Activated CD4-positive, CD25-positive, alpha-beta regulatory T cell (primary cell): ENCODE results near the gene SF3B4.
"Not testable (repeated sequence)": the region's sequence is repeated elsewhere in the genome, so short reads cannot be mapped to it uniquely, and the experiment has no call there.

Experiments used
- DNase-seq, 4 experiments: peaks; one replicate each; lab custom pipeline; 2025; lab: John Stamatoyannopoulos, UW

SF3B4 gene

DNA sequence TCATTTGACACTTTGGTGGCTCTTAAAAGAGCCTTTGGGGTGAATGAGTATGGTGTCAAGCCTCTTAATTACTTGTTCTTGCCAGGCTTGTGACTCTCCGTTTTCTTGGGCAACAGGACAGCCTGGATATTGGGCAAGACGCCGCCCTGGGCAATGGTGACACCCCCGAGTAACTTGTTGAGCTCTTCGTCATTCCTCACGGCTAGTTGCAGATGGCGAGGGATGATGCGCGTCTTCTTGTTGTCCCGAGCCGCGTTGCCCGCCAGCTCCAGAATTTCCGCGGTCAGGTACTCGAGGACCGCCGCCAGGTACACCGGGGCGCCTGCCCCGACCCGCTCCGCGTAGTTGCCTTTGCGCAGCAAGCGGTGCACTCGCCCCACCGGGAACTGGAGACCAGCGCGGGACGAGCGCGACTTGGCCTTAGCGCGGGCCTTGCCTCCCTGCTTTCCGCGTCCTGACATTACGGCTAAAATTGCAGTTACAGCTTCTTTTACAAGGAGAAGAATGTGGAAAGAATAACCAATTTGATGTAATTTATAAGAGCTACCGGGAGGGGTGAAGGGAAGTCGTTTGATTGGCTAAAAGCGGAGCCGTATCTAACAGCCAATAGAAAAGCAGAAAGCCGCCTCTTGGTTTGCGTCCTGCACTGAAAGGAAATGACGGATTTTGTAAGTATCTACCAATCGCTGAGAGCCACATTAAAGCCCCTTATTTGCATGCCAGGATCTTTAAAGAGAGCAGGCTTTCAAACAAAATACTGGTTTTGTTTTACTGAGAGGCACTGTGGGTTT, 40.0 kb downstream of the SF3B4 start:
- DNase-seq = peak; percentile 27 to 59 (median 48)

DNA sequence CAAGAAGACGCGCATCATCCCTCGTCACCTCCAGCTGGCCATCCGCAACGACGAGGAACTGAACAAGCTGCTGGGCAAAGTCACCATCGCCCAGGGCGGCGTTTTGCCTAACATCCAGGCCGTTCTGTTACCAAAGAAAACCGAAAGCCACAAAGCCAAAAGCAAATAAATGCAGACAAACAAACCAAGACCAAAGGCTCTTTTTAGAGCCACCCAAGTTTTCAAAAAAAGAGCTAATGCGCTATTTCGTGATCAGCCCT, 40.5 kb downstream of the SF3B4 start:
- DNase-seq = not testable (repeated sequence)

DNA sequence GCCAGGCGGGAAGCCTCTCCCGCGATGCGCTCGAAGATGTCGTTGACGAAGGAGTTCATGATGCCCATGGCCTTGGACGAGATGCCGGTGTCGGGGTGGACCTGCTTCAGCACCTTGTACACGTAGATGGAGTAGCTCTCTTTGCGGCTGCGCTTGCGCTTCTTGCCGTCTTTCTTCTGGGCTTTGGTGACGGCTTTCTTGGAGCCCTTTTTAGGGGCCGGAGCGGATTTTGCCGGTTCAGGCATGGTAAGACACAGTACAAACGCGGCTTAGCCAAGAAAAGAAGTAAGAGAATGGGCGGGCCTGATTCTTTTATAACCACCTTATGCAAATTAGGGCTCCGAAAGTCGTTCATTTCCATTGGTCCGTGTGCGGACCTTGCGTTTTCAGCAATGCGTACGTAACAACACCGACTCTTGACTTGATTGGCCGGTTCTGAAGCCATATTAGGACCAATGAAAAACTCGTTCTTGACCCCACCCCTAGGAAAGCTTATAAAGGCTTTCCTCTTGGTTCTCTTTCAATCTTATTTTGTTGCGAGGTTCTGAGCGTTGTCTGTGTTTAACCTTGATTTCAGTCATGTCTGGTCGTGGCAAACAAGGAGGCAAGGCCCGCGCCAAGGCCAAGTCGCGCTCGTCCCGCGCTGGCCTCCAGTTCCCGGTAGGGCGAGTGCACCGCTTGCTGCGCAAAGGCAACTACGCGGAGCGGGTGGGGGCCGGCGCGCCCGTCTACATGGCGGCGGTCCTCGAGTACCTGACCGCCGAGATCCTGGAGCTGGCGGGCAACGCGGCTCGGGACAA, 41.0 kb downstream of the SF3B4 start:
- DNase-seq = peak; percentile 63 to 78 (median 65)

GRCh38 chr1:149886121-149886395, 41.5 kb downstream of the SF3B4 start:
- DNase-seq = not testable (repeated sequence)

DNA sequence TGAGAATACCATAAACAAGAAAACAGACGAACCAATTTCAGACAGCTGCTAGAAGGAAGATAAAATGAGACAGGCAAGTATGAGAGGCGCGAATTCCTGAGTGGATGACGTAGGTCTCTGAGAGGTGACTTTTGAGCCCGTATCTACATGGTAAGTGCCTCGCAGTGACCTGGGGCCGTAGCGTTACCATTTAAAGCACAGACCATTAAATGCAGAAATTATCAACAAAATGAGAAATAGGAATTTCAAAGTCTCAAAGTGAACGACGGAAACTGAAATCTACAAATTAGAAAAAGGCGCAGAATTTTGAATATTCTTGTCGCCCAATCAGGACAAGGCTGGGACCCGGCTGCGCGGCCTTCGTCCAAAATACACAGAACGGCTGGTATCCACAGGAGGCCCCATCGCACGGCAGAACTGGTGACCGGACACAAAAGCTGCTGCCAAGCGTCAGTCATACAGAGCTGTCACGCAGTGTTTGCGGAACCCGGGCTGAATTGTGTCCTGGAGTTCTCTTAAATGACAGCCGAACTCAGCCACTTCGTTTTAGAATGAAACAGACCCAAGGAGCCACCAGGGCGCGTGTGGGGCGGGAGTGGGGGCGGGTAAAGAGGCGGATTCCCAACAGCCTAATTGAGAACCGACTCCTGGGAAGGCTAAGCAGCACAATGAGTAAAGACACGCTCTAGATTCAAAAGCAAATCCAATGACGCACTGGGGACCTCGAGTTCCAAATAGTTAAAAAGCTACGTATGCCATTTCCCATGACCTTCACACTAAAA, 42.1 kb downstream of the SF3B4 start:
- DNase-seq = peak in 3 of 4 experiments; percentile 22 to 32 (median 32)

DNA sequence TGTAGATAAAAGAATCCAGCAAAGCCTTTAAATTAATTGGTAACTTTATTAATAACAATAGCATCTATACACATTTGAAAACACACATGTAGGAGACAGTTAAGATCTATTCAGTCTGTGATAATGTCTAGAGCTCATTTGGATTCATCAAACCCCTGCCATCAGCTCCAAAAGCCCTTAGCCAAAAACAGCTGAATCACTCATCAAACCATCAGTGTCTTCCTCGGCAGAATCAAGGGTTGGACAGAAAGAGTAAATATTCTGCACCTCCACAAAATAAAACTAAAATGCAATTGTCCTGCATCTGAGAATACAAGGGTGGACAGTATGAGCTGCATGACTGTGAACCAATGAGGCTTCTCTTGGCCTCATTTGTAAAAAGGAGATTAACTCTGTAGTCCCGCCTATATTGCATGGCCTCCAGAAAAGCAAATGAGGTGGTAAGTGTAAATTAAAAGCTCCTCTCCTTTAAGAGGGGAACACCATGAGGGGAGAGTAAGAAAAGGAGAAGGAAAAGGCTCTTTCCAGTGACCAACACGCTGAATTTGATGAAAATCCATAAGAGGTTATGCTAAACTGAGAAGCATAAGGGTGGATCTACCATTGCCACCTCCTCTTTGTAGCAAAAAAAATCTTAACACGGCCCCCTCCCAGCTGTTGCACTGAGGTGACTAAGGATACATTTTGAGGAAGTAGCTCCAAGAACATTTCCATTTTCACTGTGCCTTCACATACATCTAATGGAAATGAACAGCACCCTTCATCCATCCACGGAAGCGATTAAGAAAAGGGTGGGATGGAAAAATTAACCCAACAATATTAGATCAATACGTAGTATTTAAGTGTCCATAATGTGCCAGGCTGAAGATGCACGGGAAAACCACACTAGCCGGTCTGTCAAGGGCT, 42.9 kb downstream of the SF3B4 start:
- DNase-seq = no peak

GRCh38 chr1:149883598-149884247, 43.9 kb downstream of the SF3B4 start:
- no peak for DNase-seq

DNA sequence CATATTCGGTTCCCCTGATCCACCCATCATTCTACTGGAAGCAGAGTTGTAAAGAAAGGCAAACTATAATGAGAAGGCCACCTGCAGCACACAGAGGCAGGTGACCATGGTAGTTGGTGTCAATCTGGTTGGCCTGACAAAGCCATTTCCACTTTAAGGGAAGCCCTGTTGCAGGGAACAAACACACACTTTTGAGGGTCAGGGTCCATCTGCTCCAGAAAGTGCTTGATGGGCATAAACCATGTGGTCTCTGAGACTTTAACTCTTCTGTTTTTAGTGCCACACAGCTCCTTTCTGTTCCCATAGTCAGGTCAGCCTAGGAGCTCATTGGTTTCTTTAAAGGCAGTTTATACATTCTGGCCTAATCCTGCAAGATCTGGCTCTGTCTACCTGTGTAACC, 45.7 kb downstream of the SF3B4 start:
- DNase-seq = no peak

GRCh38 chr1:149879556-149879955, 48.0 kb downstream of the SF3B4 start:
- no peak for DNase-seq

DNA sequence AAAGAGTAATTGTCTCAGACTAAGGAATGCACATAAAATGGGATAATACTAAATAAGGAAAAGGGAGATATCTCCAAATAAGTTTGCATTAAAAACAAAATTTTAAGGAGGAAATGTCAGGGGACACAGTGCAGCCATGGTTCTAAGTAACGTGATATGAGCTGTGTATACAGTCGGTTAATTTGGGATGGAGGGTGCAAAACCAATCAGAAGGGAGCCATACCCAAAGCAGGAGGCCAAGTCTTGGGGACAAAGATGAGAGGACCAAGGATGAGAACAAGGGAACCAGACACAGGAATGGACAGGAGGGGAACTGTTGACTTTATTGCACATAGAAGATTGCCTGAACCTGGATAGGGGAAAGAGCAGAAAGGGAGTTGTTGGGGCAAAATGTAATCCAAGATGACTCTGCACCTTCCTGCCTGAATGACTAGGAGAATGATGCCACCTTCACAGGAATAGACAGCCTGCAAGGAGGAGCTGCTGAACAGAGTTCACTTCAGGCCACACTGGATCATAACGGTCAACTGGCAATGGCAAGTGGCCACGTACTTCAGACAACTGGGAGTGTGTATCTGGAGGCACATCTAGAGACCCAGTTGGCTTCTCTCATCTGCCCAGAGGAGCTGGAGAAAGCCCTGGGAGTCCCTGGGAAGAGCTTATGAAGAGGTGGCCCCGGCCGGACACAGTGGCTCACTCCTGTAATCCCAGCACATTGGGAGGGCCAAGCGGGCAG, 50.2 kb downstream of the SF3B4 start:
- no peak for DNase-seq
